H1 (cell line): Measurements from ENCODE around the gene BUB1B. TPM values are rescaled to one million over a fixed set of nuclear protein-coding genes. Genes with fewer than 3 reads are reported as not detected.
A peak's percentile ranks its signal among the peaks of the same experiment; 100 is the strongest.

Experiments used
- CTCF ChIA-PET: fragments of 300-600 bp; sonication (Branson Sonifier 250); formaldehyde crosslinking; loops from one replicate; lab custom pipeline; 2021; ENCODE audit not compliant: partially characterized antibody; lab: Charles Lee
- POLR2A ChIA-PET: fragments of 300-600 bp; sonication (Branson Sonifier 250); formaldehyde crosslinking; loops from one replicate; lab custom pipeline; 2021; ENCODE audit warnings: inconsistent platforms; ENCODE audit not compliant: partially characterized antibody; lab: Charles Lee
- DNase-seq, 2 experiments: peaks; one replicate each; pipeline versions ENCODE4 v3.0.0 to v3.0.0-alpha.2; 2010 to 2022; ENCODE audit warnings: low spot score in 2 of 2, low read depth in 1 of 2, mixed read lengths in 1 of 2
- FAIRE-seq: peaks from 2 replicates; lab custom pipeline; 2011; peaks lifted over from hg19 to GRCh38; lab: Jason Lieb, UNC
- H2AFZ ChIP-seq: 2 replicates; pipeline ENCODE4 v1.8.1; 2012; ENCODE audit warnings: low read length, inconsistent platforms
- H2AK5ac ChIP-seq: 2 replicates; pipeline ENCODE4 v1.6.1; 2013; ENCODE audit warnings: low read depth, low read length
- H2BK120ac ChIP-seq: replicated peaks from 2 replicates; pipeline ENCODE3; 2013; ENCODE audit warnings: low read depth, low read length, inconsistent platforms
- H2BK12ac ChIP-seq: 2 replicates; pipeline ENCODE4 v1.6.1; 2013; ENCODE audit warnings: low read depth, low read length
- H2BK15ac ChIP-seq: 2 replicates; pipeline ENCODE4 v1.6.1; 2013; ENCODE audit warnings: low read length
- H2BK20ac ChIP-seq: 2 replicates; pipeline ENCODE4 v1.6.1; 2013; ENCODE audit warnings: low read length
- H2BK5ac ChIP-seq: 2 replicates; pipeline ENCODE4 v1.6.1; 2013; ENCODE audit warnings: low read depth, low read length
- H3K14ac ChIP-seq: 2 replicates; pipeline ENCODE4 v1.6.1; 2013; ENCODE audit warnings: inconsistent platforms; ENCODE audit not compliant: insufficient read length
- H3K18ac ChIP-seq: 2 replicates; pipeline ENCODE4 v1.6.1; 2013; ENCODE audit warnings: low read length; ENCODE audit errors: extremely low read depth
- H3K23ac ChIP-seq: 2 replicates; pipeline ENCODE4 v1.6.1; 2013; ENCODE audit warnings: inconsistent platforms; ENCODE audit not compliant: insufficient read length
- H3K23me2 ChIP-seq: 2 replicates; pipeline ENCODE4 v1.6.1; 2013; ENCODE audit warnings: low read depth, low read length
- H3K27ac ChIP-seq: 2 replicates; pipeline ENCODE4 v1.6.1; 2011; ENCODE audit warnings: low read depth, low read length, inconsistent platforms
- H3K27me3 ChIP-seq, 4 experiments: replicated peaks in 1 of 4; 1 replicate in 1 of 4; 2 replicates in 3 of 4; pipeline versions ENCODE4 v1.6.1 to v1.8.1; 2011 to 2013; ENCODE audit warnings: low read length in 3 of 4, mild to moderate bottlenecking in 3 of 4, inconsistent platforms in 2 of 4, mixed read lengths in 2 of 4, moderate library complexity in 1 of 4; ENCODE audit not compliant: control insufficient read depth in 3 of 4, insufficient read depth in 3 of 4; ENCODE audit errors: extremely low read depth in 1 of 4
- H3K36me3 ChIP-seq, 4 experiments: 2 replicates each; pipeline versions ENCODE4 v1.6.1 to v1.8.1; 2011 to 2013; ENCODE audit warnings: mild to moderate bottlenecking in 4 of 4, low read length in 3 of 4, moderate library complexity in 2 of 4, control low read depth in 1 of 4, inconsistent platforms in 1 of 4; ENCODE audit not compliant: insufficient read depth in 4 of 4, control insufficient read depth in 2 of 4
- H3K4ac ChIP-seq: replicated peaks from 2 replicates; pipeline ENCODE3; 2013; ENCODE audit warnings: low read length, low read depth, mixed read lengths, inconsistent platforms; ENCODE audit not compliant: insufficient read length
- H3K4me1 ChIP-seq, 4 experiments: replicated peaks in 1 of 4; 1 replicate in 1 of 4; 2 replicates in 3 of 4; pipeline versions ENCODE4 v1.6.1 to v1.8.1; 2011 to 2013; ENCODE audit warnings: low read length in 3 of 4, inconsistent platforms in 2 of 4, mixed read lengths in 1 of 4; ENCODE audit not compliant: insufficient read depth in 4 of 4, control insufficient read depth in 3 of 4
- H3K4me2 ChIP-seq, 2 experiments: 2 replicates each; pipeline versions ENCODE4 v1.6.1 to v1.8.1; 2011 to 2013; ENCODE audit warnings: low read depth in 2 of 2, low read length in 2 of 2, control low read depth in 1 of 2, inconsistent platforms in 1 of 2, mild to moderate bottlenecking in 1 of 2; ENCODE audit not compliant: insufficient read depth in 1 of 2
- H3K4me3 ChIP-seq, 4 experiments: fragments of 200-600, 300-600 bp in 1 of 4; sonication (generic), shearing (Covaris generic), sonication (Bioruptor Twin) in 1 of 4; 2 replicates each; pipeline versions ENCODE4 v1.5.1 to v1.8.1; 2011 to 2016; ENCODE audit warnings: low read length in 4 of 4, low read depth in 3 of 4, control low read depth in 2 of 4, inconsistent platforms in 2 of 4, mild to moderate bottlenecking in 2 of 4, mixed read lengths in 1 of 4, moderate library complexity in 1 of 4; ENCODE audit not compliant: insufficient read depth in 2 of 4; ENCODE audit errors: extremely low read depth in 1 of 4
- H3K56ac ChIP-seq: replicated peaks from 2 replicates; pipeline ENCODE3; 2013; ENCODE audit warnings: low read depth, mild to moderate bottlenecking, mixed read lengths, low read length, inconsistent platforms; ENCODE audit not compliant: insufficient read length
- H3K79me1 ChIP-seq: 2 replicates; pipeline ENCODE4 v1.6.1; 2013; ENCODE audit warnings: low read depth, low read length, control low read depth
- H3K79me2 ChIP-seq, 2 experiments: 2 replicates each; pipeline versions ENCODE4 v1.6.1 to v1.8.1; 2012 to 2013; ENCODE audit warnings: low read length in 2 of 2, mild to moderate bottlenecking in 2 of 2, inconsistent platforms in 1 of 2; ENCODE audit not compliant: insufficient read depth in 2 of 2, control insufficient read depth in 1 of 2
- H3K9ac ChIP-seq, 4 experiments: replicated peaks in 1 of 4; 1 replicate in 1 of 4; 2 replicates in 3 of 4; pipeline versions ENCODE4 v1.6.1 to v1.8.1; 2011 to 2013; ENCODE audit warnings: low read depth in 3 of 4, low read length in 3 of 4, control low read depth in 2 of 4, mild to moderate bottlenecking in 2 of 4, moderate library complexity in 2 of 4, inconsistent platforms in 1 of 4; ENCODE audit errors: extremely low read depth in 1 of 4
- H3K9me3 ChIP-seq, 2 experiments: 2 replicates each; pipeline versions ENCODE4 v1.6.1 to v1.8.1; 2012 to 2013; ENCODE audit warnings: mild to moderate bottlenecking in 2 of 2, moderate library complexity in 2 of 2, control low read depth in 1 of 2, inconsistent platforms in 1 of 2, low read depth in 1 of 2, low read length in 1 of 2, mixed read lengths in 1 of 2; ENCODE audit not compliant: insufficient read depth in 2 of 2
- H4K20me1 ChIP-seq, 2 experiments: replicated peaks in 1 of 2; 2 replicates each; pipeline versions ENCODE3 to v1.8.1; 2011 to 2013; ENCODE audit warnings: inconsistent platforms in 2 of 2, low read length in 2 of 2, mild to moderate bottlenecking in 1 of 2; ENCODE audit not compliant: insufficient read depth in 2 of 2, control insufficient read depth in 1 of 2
- H4K5ac ChIP-seq: 2 replicates; pipeline ENCODE4 v1.6.1; 2013; ENCODE audit warnings: low read length, low read depth, mixed read lengths, inconsistent platforms; ENCODE audit not compliant: insufficient read length
- H4K8ac ChIP-seq: 2 replicates; pipeline ENCODE4 v1.8.0; 2013; ENCODE audit warnings: mild to moderate bottlenecking, moderate library complexity, low read length, inconsistent platforms; ENCODE audit not compliant: insufficient read depth; ENCODE audit errors: extremely low read depth
- H4K91ac ChIP-seq: replicated peaks from 2 replicates; pipeline ENCODE3; 2013; ENCODE audit warnings: low read length, mixed read lengths, inconsistent platforms; ENCODE audit not compliant: insufficient read length
- ATF3 ChIP-seq: IDR thresholded peaks from 2 replicates; pipeline ENCODE4 v1.6.1; 2011; ENCODE audit warnings: low read depth, mild to moderate bottlenecking, low read length; ENCODE audit not compliant: insufficient read depth
- BCL11A ChIP-seq, 2 experiments: IDR thresholded peaks; one replicate each; pipeline ENCODE4 v1.6.1; 2011; ENCODE audit warnings: low read depth in 2 of 2, low read length in 2 of 2, mild to moderate bottlenecking in 2 of 2
- CBX8 ChIP-seq: fragments of 300-800, 300-1000 bp; sonication (generic); IDR thresholded peaks from 2 replicates; pipeline ENCODE4 v1.7.1; 2016; ENCODE audit warnings: low read depth, low read length, borderline replicate concordance
- CTCF ChIP-seq, 3 experiments: IDR thresholded peaks; 1 replicate in 2 of 3; 2 replicates in 1 of 3; pipeline versions ENCODE4 v1.5.1 to v1.6.1; 2011; ENCODE audit warnings: low read length in 3 of 3, mild to moderate bottlenecking in 3 of 3, inconsistent platforms in 2 of 3, low read depth in 1 of 3, moderate library complexity in 1 of 3; ENCODE audit not compliant: insufficient read depth in 1 of 3; ENCODE audit errors: control extremely low read depth in 1 of 3
- JUND ChIP-seq: IDR thresholded peaks from 2 replicates; pipeline ENCODE4 v1.6.1; 2011; ENCODE audit warnings: mild to moderate bottlenecking, improper control_type of control experiment, low read length
- POU5F1 ChIP-seq: IDR thresholded peaks from 2 replicates; pipeline ENCODE4 v1.6.1; 2011; ENCODE audit warnings: low read depth, mild to moderate bottlenecking, low read length, moderate library complexity
- RNF2 ChIP-seq: fragments of 200-900, 300-1000 bp; sonication (generic); IDR thresholded peaks from 2 replicates; pipeline ENCODE4 v1.7.1; 2016; ENCODE audit warnings: borderline replicate concordance, low read depth, mild to moderate bottlenecking, antibody characterized with exemption, low read length; ENCODE audit not compliant: poor library complexity, severe bottlenecking; ENCODE audit errors: missing control alignments
- SP1 ChIP-seq: IDR thresholded peaks from 2 replicates; pipeline ENCODE4 v1.6.1; 2011; ENCODE audit warnings: low read depth, low read length
- TBP ChIP-seq: IDR thresholded peaks from 2 replicates; pipeline ENCODE4 v1.6.1; 2011; ENCODE audit warnings: low read depth, low read length, improper control_type of control experiment
- WGBS, 2 experiments: shearing (Covaris generic) in 1 of 2; methylation state at CpG; one replicate each; pipeline versions ENCODE4 v1.1.6 to v1.1.7; 2013 to 2015; ENCODE audit warnings: low lambda C conversion rate in 2 of 2, mixed read lengths in 2 of 2, inconsistent platforms in 1 of 2, low coverage in 1 of 2, missing lambda C conversion rate in 1 of 2; ENCODE audit not compliant: insufficient replicate concordance in 2 of 2, insufficient coverage in 1 of 2, insufficient read length in 1 of 2; ENCODE audit errors: extremely low coverage in 1 of 2, missing lambda C conversion rate in 1 of 2; 5-methylcytosine and 5-hydroxymethylcytosine counted together
- polyA plus RNA-seq, 7 experiments: library from polyadenylated mRNA; depleted of rRNA in 3 of 7; stranded (reverse) in 5 of 7; unstranded in 2 of 7; fragments of >200 nt in 5 of 7; fragments of 200-250 nt in 2 of 7; gene quantifications; 1 replicate in 5 of 7; 2 replicates in 1 of 7; 4 replicates in 1 of 7; pipeline versions ENCODE4 v1.2.1 to v1.2.3, GENCODE V29; 2011 to 2013; ENCODE audit warnings: missing spikeins in 2 of 7, mixed read lengths in 2 of 7
- total RNA-seq: library from RNA; stranded (reverse); fragmentation: NEBNext Ultra II Directional; extraction: Animal tissue kit (Norgen Biotek cat#: 25700); gene quantifications from 2 replicates; pipeline ENCODE4 v1.2.1, GENCODE V29; 2021

Gene BUB1B
- total and polyA plus RNA-seq, 2 of the 8 experiments (the other 6 are each of a cell fraction or from before 2014, with no cell fraction given) = 48.9 to 144 TPM

GRCh38 chr15:40217166-40217824, 56.4 kb downstream of the BUB1B start:
- Histone ChIP-seq H2BK12ac (no peak overlapping the region), H3K23me2 (no peaks in the 10 kb centered on the region), H3K56ac (no peak overlapping the region), H3K79me2 (no peaks in the 10 kb centered on the region), H4K20me1 (no peaks in the 10 kb centered on the region), H3K27me3 (no peaks in the 10 kb centered on the region), H2BK15ac (no peak overlapping the region), H4K5ac (no peak overlapping the region), H3K36me3 (peaks cover 19 to 79% (median 59%) of the 10 kb centered on the region in 4 experiments), H3K9ac (no peak overlapping the region), H3K4me3 (no peak overlapping the region), H3K14ac (no peak overlapping the region), H3K27ac (no peak overlapping the region), H4K91ac (no peak overlapping the region), H3K4me2 (no peak overlapping the region), H2BK120ac (no peak overlapping the region), H3K9me3 (no peaks in the 10 kb centered on the region), H2BK20ac (no peak overlapping the region), H3K18ac (no peak overlapping the region), H3K4ac (no peak overlapping the region), H2BK5ac (no peak overlapping the region), H3K23ac (no peak overlapping the region), H2AK5ac (no peak overlapping the region), H2AFZ (no peak overlapping the region), H3K4me1 (no peaks in the 10 kb centered on the region), H4K8ac (no peak overlapping the region), H3K79me1 (no peaks in the 10 kb centered on the region)
- WGBS, 2 experiments = 84% methylated on average over 6 of the region's 6 CpGs; no CpG with 5 or more reads in 1 of the 2 experiments
- POLR2A ChIA-PET = interaction anchor here (1.0 to 2.5 kb wide), 4 partner anchors 9 to 62 kb away, joined by 3 to 6 read pairs (median 4); no protein-coding TSS in a partner anchor
- FAIRE-seq = peak; percentile 96
- CTCF ChIA-PET = interaction anchor here (0.6 to 21.6 kb wide), 52 partner anchors 10 to 234 kb away, joined by 3 to 538 read pairs (median 5); partner anchors contain the start of genes CCDC9B, PAK6 and PLCB2
- no peak for DNase-seq
- TF ChIP-seq CTCF (IDR thresholded peaks at IDR 0.05; ENCODE audit: control extremely low read depth in 1 of 3, insufficient read depth in 1 of 3, low read depth in 1 of 3, low read length in 3 of 3) (peak; percentile 28 to 89 (median 78)), POU5F1 (no peak), TBP (no peak), JUND (no peak), ATF3 (no peak), BCL11A (IDR thresholded peaks at IDR 0.05; ENCODE audit: low read depth in 2 of 2, low read length in 2 of 2) (no peak), CBX8 (no peak), SP1 (no peak), RNF2 (no peak)
